Adipocyte (in vitro differentiated cells): ENCODE data around the gene CD300LF.

ENCODE experiments used
- DNase-seq: peaks from one replicate; pipeline ENCODE4 v3.0.0-alpha.2; 2015; ENCODE audit warnings: low read depth
- H3K27me3 ChIP-seq: replicated peaks from 2 replicates; pipeline ENCODE4 v1.7.0; 2013; ENCODE audit warnings: mild to moderate bottlenecking, low read length, moderate library complexity; ENCODE audit not compliant: control insufficient read depth, insufficient read depth
- H3K36me3 ChIP-seq: 2 replicates; pipeline ENCODE4 v1.7.0; 2013; ENCODE audit warnings: low read length, mild to moderate bottlenecking, moderate library complexity; ENCODE audit not compliant: control insufficient read depth, insufficient read depth, severe bottlenecking
- H3K4me1 ChIP-seq: 2 replicates; pipeline ENCODE4 v1.7.0; 2013; ENCODE audit warnings: mild to moderate bottlenecking, low read length, moderate library complexity; ENCODE audit not compliant: control insufficient read depth, insufficient read depth
- H3K4me3 ChIP-seq: 2 replicates; pipeline ENCODE4 v1.7.0; 2013; ENCODE audit warnings: mild to moderate bottlenecking, low read length, moderate library complexity
- H3K9ac ChIP-seq: 2 replicates; pipeline ENCODE4 v1.7.0; 2013; ENCODE audit warnings: mild to moderate bottlenecking, low read length, moderate library complexity
- H3K9me3 ChIP-seq: 2 replicates; pipeline ENCODE4 v1.7.0; 2013; ENCODE audit warnings: mild to moderate bottlenecking, low read length, moderate library complexity; ENCODE audit not compliant: control insufficient read depth

The CD300LF gene

GRCh38 chr17:74744714-74745547, 32.2 kb upstream of the CD300LF start:
- Histone ChIP-seq H3K36me3 (no peaks in the 10 kb centered on the region), H3K27me3 (peaks cover 42% of the 10 kb centered on the region), H3K9ac (no peak overlapping the region), H3K9me3 (no peaks in the 10 kb centered on the region), H3K4me1 (peaks cover 2% of the 10 kb centered on the region), H3K4me3 (no peak overlapping the region)
- DNase-seq: peak; percentile 76

GRCh38 chr17:74744349-74744713, 31.6 kb upstream of the CD300LF start:
- Histone ChIP-seq H3K4me3 (no peak overlapping the region), H3K36me3 (no peaks in the 10 kb centered on the region), H3K4me1 (no peaks in the 10 kb centered on the region), H3K27me3 (peaks cover 45% of the 10 kb centered on the region), H3K9me3 (no peaks in the 10 kb centered on the region), H3K9ac (no peak overlapping the region)
- no peak for DNase-seq

GRCh38 chr17:74743755-74744154, 31.0 kb upstream of the CD300LF start:
- Histone ChIP-seq H3K27me3 (peaks cover 51% of the 10 kb centered on the region), H3K9me3 (no peaks in the 10 kb centered on the region), H3K4me3 (no peak overlapping the region), H3K36me3 (no peaks in the 10 kb centered on the region), H3K4me1 (no peaks in the 10 kb centered on the region), H3K9ac (no peak overlapping the region)
- no peak for DNase-seq

- Histone ChIP-seq H3K9ac (no peak overlapping the region), H3K27me3 (peaks cover 58% of the 10 kb centered on the region), H3K4me1 (no peaks in the 10 kb centered on the region), H3K9me3 (no peaks in the 10 kb centered on the region), H3K4me3 (no peak overlapping the region), H3K36me3 (no peaks in the 10 kb centered on the region)
- DNase-seq: no peak
Observed at GRCh38 chr17:74742978-74743545, 30.3 kb upstream of the CD300LF start.

- no peaks in the 10 kb centered on the region for H3K9me3 ChIP-seq
- DNase-seq: peak; percentile 20
- H3K4me1 ChIP-seq: peaks cover 3% of the 10 kb centered on the region
Observed at GRCh38 chr17:74742153-74742515, 29.4 kb upstream of the CD300LF start.

GRCh38 chr17:74740641-74741387, 28.1 kb upstream of the CD300LF start:
- Histone ChIP-seq H3K27me3 (peaks cover 78% of the 10 kb centered on the region), H3K4me3 (no peak overlapping the region), H3K4me1 (peaks cover 11% of the 10 kb centered on the region), H3K9me3 (no peaks in the 10 kb centered on the region), H3K36me3 (no peaks in the 10 kb centered on the region), H3K9ac (no peak overlapping the region)
- DNase-seq: no peak

More at GRCh38 chr17:74742153-74742515, 29.4 kb upstream of the CD300LF start:
- Histone ChIP-seq H3K27me3 (peaks cover 67% of the 10 kb centered on the region), H3K9ac (no peak overlapping the region), H3K4me3 (no peak overlapping the region), H3K36me3 (no peaks in the 10 kb centered on the region)

GRCh38 chr17:74740173-74740572, 27.4 kb upstream of the CD300LF start:
- no peak for DNase-seq
- Histone ChIP-seq H3K4me3 (no peak overlapping the region), H3K27me3 (peaks cover 84% of the 10 kb centered on the region), H3K9me3 (no peaks in the 10 kb centered on the region), H3K4me1 (peaks cover 11% of the 10 kb centered on the region), H3K36me3 (no peaks in the 10 kb centered on the region), H3K9ac (no peak overlapping the region)

- no peaks in the 10 kb centered on the region for H3K9me3 ChIP-seq
- DNase-seq: no peak
- peaks cover 89% of the 10 kb centered on the region for H3K27me3 ChIP-seq
- H3K4me3 ChIP-seq: no peak overlapping the region
- no peaks in the 10 kb centered on the region for H3K36me3 ChIP-seq
- no peak overlapping the region for H3K9ac ChIP-seq
- H3K4me1 ChIP-seq: peaks cover 11% of the 10 kb centered on the region
Observed at GRCh38 chr17:74739227-74739831, 26.6 kb upstream of the CD300LF start.

- Histone ChIP-seq H3K36me3 (no peaks in the 10 kb centered on the region), H3K27me3 (peaks cover 89% of the 10 kb centered on the region), H3K4me3 (no peak overlapping the region), H3K4me1 (peaks cover 11% of the 10 kb centered on the region), H3K9ac (no peak overlapping the region), H3K9me3 (no peaks in the 10 kb centered on the region)
- DNase-seq: no peak
Observed at GRCh38 chr17:74738051-74738996, 25.6 kb upstream of the CD300LF start.

- no peaks in the 10 kb centered on the region for H3K9me3 ChIP-seq
- H3K27me3 ChIP-seq: peaks cover 89% of the 10 kb centered on the region
- no peaks in the 10 kb centered on the region for H3K36me3 ChIP-seq
- peak; percentile 35 for DNase-seq
- H3K4me1 ChIP-seq: peaks cover 11% of the 10 kb centered on the region
- no peak overlapping the region for H3K9ac ChIP-seq
- H3K4me3 ChIP-seq: no peak overlapping the region
Observed at GRCh38 chr17:74737299-74738050, 24.8 kb upstream of the CD300LF start.
